Omental fat pad (tissue), 4 donors: ENCODE measurements around the gene LCE1E. TPM values are rescaled to one million over a fixed set of nuclear protein-coding genes. Genes with fewer than 3 reads are reported as not detected.

Experiments used
- ATAC-seq: fragments of 150-250 bp; one replicate; pipeline ENCODE4 v1.9.1; 2016; ENCODE audit warnings: mild to moderate bottlenecking, moderate library complexity; ENCODE audit not compliant: low FRiP score
- DNase-seq: peaks from one replicate; pipeline ENCODE4 v3.0.0-alpha.2; 2019; ENCODE audit warnings: low spot score
- CTCF ChIP-seq, 3 donors: fragments of 450-650 bp; IDR thresholded peaks; one replicate each; pipeline ENCODE4 v1.5.1; 2016 to 2017; ENCODE audit warnings: antibody characterized with exemption in 3 of 3, mild to moderate bottlenecking in 3 of 3, moderate library complexity in 2 of 3
- total RNA-seq, 4 donors: library from RNA; depleted of rRNA; stranded (reverse); fragments of >200 nt; gene quantifications; one replicate each; pipeline ENCODE4 v1.1.0, GENCODE V29; 2016

Gene LCE1E, protein sequence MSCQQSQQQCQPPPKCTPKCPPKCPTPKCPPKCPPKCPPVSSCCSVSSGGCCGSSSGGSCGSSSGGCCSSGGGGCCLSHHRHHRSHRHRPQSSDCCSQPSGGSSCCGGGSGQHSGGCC
- not detected for total RNA-seq

GRCh38 chr1:152786077-152786476 lies at the start of gene LCE1E:
TSS of gene LCE1E (plus strand) at chr1:152786257. CDS start at chr1:152787300, 1,043 bp downstream.
- TF ChIP-seq CTCF (IDR thresholded peaks at IDR 0.05) = no peak

GRCh38 chr1:152737997-152738396 lies 48.1 kb upstream of the LCE1E start:
- TF ChIP-seq CTCF (IDR thresholded peaks at IDR 0.05) = no peak
- DNase-seq (no peak), ATAC-seq (no peak)

More at GRCh38 chr1:152786077-152786476, at the start of gene LCE1E:
- no peak for DNase-seq
- no peak for ATAC-seq

- DNase-seq (no peak), ATAC-seq (no peak)
- no peak for TF ChIP-seq CTCF (IDR thresholded peaks at IDR 0.05)
Observed at GRCh38 chr1:152739841-152740240, 46.2 kb upstream of the LCE1E start.

GRCh38 chr1:152741656-152742055 lies 44.4 kb upstream of the LCE1E start:
- TF ChIP-seq CTCF (IDR thresholded peaks at IDR 0.05) = no peak
- DNase-seq = no peak
- no peak for ATAC-seq

GRCh38 chr1:152743371-152744145 lies 42.5 kb upstream of the LCE1E start:
- no peak for DNase-seq
- ATAC-seq = no peak
- TF ChIP-seq CTCF (IDR thresholded peaks at IDR 0.05) = no peak

DNA sequence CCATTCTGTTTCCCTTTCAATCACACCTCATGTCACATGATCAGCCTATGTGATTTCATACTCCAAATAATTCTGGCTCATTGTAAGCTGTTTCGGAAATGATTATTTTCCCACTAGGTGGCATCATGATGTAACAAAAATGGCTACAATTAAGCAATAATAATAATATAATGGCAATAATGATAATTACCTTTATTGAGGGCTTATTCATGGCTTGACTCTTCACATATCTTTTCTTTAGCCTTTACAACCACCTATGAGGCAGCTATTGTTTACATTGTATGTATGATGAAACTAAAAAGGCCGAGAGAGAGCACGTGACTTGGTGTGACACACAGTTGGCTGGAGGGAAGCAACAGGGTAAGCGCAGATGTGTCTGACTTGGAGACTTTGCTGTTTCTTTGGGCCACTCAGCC lies 40.8 kb upstream of the LCE1E start:
- ATAC-seq (no peak), DNase-seq (no peak)
- TF ChIP-seq CTCF (IDR thresholded peaks at IDR 0.05) = no peak
